ENCODE data around the gene MCOLN3.

The MCOLN3 gene, protein sequence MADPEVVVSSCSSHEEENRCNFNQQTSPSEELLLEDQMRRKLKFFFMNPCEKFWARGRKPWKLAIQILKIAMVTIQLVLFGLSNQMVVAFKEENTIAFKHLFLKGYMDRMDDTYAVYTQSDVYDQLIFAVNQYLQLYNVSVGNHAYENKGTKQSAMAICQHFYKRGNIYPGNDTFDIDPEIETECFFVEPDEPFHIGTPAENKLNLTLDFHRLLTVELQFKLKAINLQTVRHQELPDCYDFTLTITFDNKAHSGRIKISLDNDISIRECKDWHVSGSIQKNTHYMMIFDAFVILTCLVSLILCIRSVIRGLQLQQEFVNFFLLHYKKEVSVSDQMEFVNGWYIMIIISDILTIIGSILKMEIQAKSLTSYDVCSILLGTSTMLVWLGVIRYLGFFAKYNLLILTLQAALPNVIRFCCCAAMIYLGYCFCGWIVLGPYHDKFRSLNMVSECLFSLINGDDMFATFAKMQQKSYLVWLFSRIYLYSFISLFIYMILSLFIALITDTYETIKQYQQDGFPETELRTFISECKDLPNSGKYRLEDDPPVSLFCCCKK

DNA sequence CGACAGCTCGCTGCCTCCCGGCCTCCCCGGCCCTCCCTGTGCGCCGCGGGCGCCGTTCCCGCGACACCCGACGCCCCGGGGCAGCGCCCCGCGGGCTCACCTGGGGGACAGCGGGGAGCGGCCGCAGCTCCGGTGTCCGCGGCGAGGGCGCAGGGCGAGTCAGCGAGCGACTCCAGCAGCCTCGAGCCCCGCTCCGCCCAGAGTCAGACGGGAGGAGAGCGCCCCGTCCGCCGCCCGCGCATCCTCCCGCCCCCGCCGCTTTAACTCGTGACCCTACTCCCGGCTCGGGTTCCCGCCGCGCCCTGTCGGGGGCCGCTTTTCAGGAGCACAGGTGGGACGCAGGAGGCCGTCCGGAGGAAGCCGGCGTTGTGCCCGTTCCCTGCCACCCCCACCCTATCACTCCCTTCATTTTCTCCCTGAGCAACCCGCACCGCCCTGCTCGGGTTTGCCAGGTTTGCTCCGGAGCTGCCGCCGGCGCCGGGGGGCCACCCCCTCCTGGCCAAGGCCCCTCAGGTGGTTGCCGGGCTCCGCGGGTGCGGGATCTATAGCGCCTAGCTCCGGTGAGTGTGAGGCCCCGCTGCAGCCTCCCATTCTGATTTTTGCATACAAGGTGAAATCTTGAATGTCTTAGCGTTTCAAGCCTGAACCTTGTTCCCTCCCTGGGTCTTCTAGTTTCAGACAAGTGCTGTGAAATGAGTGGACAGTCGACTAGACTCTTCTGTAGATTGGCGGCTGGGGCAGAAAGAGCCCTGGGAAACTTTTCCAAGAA is at the start of gene MCOLN3:
Gene MCOLN3, minus strand, starts transcription at position 205 of the 769 bp plus-strand sequence. CDS start 3,140 bp downstream, outside the sequence.
- TF ChIP-seq, protein P1, sequence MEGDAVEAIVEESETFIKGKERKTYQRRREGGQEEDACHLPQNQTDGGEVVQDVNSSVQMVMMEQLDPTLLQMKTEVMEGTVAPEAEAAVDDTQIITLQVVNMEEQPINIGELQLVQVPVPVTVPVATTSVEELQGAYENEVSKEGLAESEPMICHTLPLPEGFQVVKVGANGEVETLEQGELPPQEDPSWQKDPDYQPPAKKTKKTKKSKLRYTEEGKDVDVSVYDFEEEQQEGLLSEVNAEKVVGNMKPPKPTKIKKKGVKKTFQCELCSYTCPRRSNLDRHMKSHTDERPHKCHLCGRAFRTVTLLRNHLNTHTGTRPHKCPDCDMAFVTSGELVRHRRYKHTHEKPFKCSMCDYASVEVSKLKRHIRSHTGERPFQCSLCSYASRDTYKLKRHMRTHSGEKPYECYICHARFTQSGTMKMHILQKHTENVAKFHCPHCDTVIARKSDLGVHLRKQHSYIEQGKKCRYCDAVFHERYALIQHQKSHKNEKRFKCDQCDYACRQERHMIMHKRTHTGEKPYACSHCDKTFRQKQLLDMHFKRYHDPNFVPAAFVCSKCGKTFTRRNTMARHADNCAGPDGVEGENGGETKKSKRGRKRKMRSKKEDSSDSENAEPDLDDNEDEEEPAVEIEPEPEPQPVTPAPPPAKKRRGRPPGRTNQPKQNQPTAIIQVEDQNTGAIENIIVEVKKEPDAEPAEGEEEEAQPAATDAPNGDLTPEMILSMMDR (conservative IDR thresholded peaks at IDR 0.05): no peak
- no peak within 1 kb of the TSS for H3K27ac ChIP-seq

DNA sequence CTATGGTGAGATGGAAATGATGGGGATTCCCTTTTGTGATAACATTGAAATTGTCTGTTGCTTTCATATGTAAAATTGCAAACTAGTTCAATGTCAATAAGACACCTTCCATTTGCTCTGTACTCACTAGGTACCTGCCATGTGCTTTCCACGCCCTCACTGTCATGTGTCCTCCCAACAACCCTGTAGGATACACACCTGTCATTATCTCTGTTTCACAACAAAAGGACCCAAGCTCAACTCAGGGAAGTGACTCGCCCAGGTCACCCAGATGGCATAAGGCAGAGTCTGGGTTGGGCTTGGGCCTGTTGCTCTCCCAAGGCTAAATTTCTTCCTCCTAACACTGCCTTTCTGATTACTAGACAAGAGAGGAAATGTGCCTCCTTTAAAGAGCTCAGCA is 45.3 kb upstream of the MCOLN3 start:
- TF ChIP-seq, protein P1 (conservative IDR thresholded peaks at IDR 0.05): no peak
- no peak overlapping the region for H3K27ac ChIP-seq

DNA sequence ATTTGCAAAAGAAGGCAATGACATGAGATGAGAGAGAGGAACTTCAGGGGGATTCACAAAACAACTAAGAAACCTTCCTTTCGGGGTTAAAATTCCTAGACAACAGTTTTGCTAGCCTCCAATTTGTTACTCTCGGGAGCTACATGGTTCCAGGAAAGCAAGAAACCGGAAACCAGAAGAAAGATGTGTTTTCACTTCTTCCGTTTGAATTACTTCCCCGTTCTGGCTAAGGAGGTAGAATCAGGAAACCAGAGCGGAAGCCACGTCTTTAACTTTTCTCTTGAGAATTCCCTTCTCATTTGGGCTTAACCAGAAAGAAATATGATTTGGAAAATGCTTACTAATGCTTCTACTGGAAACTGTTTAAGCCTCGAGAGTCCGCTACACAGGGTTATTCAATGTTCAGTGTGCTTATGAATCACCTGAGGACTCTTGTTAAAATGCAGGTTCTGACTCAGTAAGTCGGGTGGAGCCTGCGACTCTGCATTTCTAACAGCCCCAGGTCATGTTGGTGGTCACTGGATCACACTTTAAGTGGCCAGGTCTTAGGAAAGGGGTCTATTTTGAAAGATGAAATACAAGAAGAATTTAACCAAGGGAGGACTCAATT is 43.5 kb upstream of the MCOLN3 start:
- TF ChIP-seq, protein P1 (conservative IDR thresholded peaks at IDR 0.05): no peak
- H3K27ac ChIP-seq: no peak overlapping the region

DNA sequence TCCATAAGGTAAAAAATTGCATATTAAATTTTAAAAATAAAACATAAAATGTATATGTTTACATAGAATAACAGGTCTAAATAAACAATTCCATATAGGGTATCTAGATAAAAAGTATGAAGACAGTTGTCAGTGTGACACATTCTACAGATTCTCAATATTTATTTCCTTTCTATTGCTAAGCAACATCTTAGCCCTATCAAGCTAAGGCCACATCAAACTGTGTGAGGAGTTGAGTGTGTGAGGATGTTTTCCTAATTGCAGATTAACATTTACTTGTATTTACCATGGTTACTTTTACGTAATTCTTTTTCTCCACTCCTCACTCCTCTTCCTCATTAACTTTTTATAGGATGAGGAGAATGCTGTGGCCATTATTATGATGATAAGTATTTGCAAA is 41.9 kb upstream of the MCOLN3 start:
- H3K27ac ChIP-seq: no peak overlapping the region
- TF ChIP-seq, protein P1 (conservative IDR thresholded peaks at IDR 0.05): no peak

DNA sequence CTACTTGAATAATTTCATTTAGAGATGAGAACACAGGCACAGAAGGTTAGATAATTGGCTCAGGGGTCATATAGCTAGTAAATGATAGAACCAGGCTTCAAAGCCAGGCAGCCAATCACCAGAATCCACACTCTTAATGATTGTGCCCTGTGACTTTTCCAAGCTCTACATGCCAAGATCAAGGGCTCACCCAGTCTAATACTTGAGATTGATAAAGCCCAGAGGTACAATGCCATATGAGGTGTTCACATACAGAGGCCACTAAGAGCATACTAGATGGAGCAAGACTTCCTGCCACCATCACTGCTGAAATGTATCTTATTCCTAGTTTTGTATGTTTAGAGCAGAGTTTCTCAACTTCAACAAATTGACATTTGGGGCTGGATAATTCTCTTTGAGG is 40.9 kb upstream of the MCOLN3 start:
- TF ChIP-seq, protein P1 (conservative IDR thresholded peaks at IDR 0.05): no peak

DNA sequence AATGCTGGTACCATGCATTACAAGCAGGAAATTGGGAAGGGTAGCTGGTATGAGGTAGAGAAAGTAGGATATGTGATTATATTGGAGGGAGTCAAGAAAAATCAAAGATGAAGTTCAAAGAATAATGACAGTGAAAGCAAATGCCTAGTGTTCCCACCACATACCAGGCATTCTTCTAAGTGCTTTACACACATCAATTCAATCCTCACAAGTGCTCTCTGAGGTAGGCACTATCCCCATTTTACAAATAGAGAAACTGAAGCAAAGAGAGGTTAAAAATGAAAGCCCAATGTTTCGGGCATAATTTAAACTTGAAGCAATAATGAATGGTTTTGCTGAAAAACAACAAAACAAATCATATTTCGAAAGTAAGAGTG is 40.1 kb upstream of the MCOLN3 start:
- TF ChIP-seq, protein P1 (conservative IDR thresholded peaks at IDR 0.05): no peak
- no peak overlapping the region for H3K27ac ChIP-seq

More for the DNA sequence above, 40.9 kb upstream of the MCOLN3 start:
- H3K27ac ChIP-seq: no peak overlapping the region

All from VCaP (cell line).